Osteoblast (primary cell): Measurements from ENCODE around the gene CARD11. TPM values are rescaled to one million over a fixed set of nuclear protein-coding genes. Genes with fewer than 3 reads are reported as not detected.

Experiments
- DNase-seq: peaks from one replicate; pipeline ENCODE4 v3.0.0; 2011; ENCODE audit warnings: low spot score, mixed read lengths; ENCODE audit not compliant: insufficient read length; ENCODE audit errors: missing footprints
- H2AFZ ChIP-seq: 2 replicates; pipeline ENCODE4 v1.6.0; 2011; ENCODE audit warnings: mild to moderate bottlenecking, low read length
- H3K27ac ChIP-seq: 2 replicates; pipeline ENCODE4 v1.5.1; 2011; ENCODE audit warnings: mild to moderate bottlenecking, low read depth, low read length, moderate library complexity
- H3K27me3 ChIP-seq: 2 replicates; pipeline ENCODE4 v1.6.0; 2012; ENCODE audit warnings: mild to moderate bottlenecking, control low read depth, inconsistent platforms, low read length, moderate library complexity; ENCODE audit not compliant: insufficient read depth
- H3K36me3 ChIP-seq: 2 replicates; pipeline ENCODE4 v1.5.1; 2011; ENCODE audit warnings: mild to moderate bottlenecking, low read length, control low read depth, moderate library complexity; ENCODE audit not compliant: insufficient read depth
- H3K4me1 ChIP-seq: 2 replicates; pipeline ENCODE4 v1.5.1; 2011; ENCODE audit warnings: mild to moderate bottlenecking, low read length, control low read depth, moderate library complexity; ENCODE audit not compliant: insufficient read depth
- H3K4me2 ChIP-seq: 2 replicates; pipeline ENCODE4 v1.6.0; 2011; ENCODE audit warnings: mild to moderate bottlenecking, low read length; ENCODE audit not compliant: insufficient read depth
- H3K4me3 ChIP-seq: fragments of 200-600 bp; sonication (generic); 3 replicates; pipeline ENCODE4 v1.5.1; 2012; ENCODE audit warnings: mild to moderate bottlenecking, low read length, inconsistent platforms; ENCODE audit not compliant: insufficient read depth
- H3K79me2 ChIP-seq: 2 replicates; pipeline ENCODE4 v1.6.0; 2012; ENCODE audit warnings: mild to moderate bottlenecking, low read length, control low read depth, inconsistent platforms; ENCODE audit not compliant: insufficient read depth
- H3K9me3 ChIP-seq: 2 replicates; pipeline ENCODE4 v1.5.1; 2011; ENCODE audit warnings: low read depth, low read length, control low read depth
- H4K20me1 ChIP-seq: 2 replicates; pipeline ENCODE4 v1.6.0; 2012; ENCODE audit warnings: mild to moderate bottlenecking, low read length, control low read depth; ENCODE audit not compliant: insufficient read depth
- CTCF ChIP-seq: IDR thresholded peaks from 2 replicates; pipeline ENCODE4 v1.5.1; 2011; ENCODE audit warnings: mild to moderate bottlenecking, low read depth, low read length, moderate library complexity; ENCODE audit errors: extremely low read depth
- total RNA-seq: library from RNA; depleted of rRNA; stranded (reverse); fragments of >200 nt; gene quantifications from 2 replicates; pipeline ENCODE4 v1.2.3, GENCODE V29; 2012

CARD11 gene
- total RNA-seq, 1 donor, result not detected

DNA sequence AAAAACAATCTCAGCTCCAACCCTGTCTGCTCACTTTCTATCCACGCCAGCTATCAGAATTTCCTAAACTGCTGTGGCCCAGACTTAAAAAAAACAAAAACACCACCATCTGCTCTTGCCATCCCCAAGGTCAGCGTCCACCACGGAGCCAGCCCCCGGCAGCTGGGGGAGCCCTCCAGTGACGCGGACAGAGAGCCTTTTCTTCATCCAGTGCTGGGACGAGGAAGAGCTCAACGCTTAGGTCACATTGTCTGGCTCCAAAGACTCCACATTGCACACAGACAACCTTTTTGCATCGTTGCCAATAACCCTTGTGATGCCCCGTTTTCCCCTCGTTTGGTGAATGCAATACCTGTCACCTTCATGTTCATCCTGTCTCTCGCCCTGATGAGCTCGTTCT lies 132.2 kb downstream of the CARD11 start:
- H3K4me3 ChIP-seq, result no peak overlapping the region
- H3K27ac ChIP-seq, result no peak overlapping the region
- no peaks in the 10 kb centered on the region for H3K27me3 ChIP-seq
- no peaks in the 10 kb centered on the region for H3K9me3 ChIP-seq
- H2AFZ ChIP-seq, result no peak overlapping the region
- no peak for DNase-seq
- no peaks in the 10 kb centered on the region for H3K79me2 ChIP-seq
- H3K36me3 ChIP-seq, result no peaks in the 10 kb centered on the region
- H3K4me1 ChIP-seq, result no peaks in the 10 kb centered on the region
- H4K20me1 ChIP-seq, result no peaks in the 10 kb centered on the region
- no peak overlapping the region for H3K4me2 ChIP-seq
- no peak for TF ChIP-seq CTCF

DNA sequence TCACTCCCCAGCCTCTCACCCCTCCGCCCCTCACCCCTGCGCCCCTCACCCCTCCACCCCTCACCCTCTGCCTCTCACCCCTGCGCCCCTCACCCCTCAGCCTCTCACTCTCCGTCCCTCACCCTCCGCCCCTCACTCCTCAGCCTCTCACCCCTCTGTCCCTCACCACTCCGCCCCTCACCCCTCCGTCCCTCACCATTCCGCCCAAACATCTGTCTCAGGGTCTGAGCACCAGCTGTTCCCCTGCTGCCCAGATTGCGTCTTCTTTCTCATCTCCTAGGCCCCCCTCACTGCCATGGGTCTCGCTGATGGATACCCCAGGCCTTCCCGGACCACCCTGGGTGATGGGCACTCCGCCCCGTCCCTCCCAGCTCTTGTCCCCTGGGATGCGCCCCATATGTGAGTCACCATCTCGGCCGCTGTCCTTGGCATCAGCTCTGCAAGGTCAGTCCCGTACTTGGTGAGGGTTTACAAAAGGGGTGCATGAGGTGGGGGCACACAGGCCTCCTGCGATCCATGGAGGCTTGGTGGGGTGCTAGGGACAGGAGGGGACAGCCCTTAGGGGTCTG lies 134.1 kb downstream of the CARD11 start:
- Histone ChIP-seq H3K4me2 (no peak overlapping the region), H2AFZ (no peak overlapping the region), H3K4me1 (no peaks in the 10 kb centered on the region), H3K4me3 (no peak overlapping the region), H4K20me1 (no peaks in the 10 kb centered on the region), H3K27me3 (no peaks in the 10 kb centered on the region), H3K36me3 (no peaks in the 10 kb centered on the region), H3K79me2 (no peaks in the 10 kb centered on the region), H3K27ac (no peak overlapping the region), H3K9me3 (no peaks in the 10 kb centered on the region)
- no peak for TF ChIP-seq CTCF
- DNase-seq, result peak; percentile 78

GRCh38 chr7:2909043-2909442 lies 134.6 kb downstream of the CARD11 start:
- Histone ChIP-seq H3K36me3 (no peaks in the 10 kb centered on the region), H4K20me1 (no peaks in the 10 kb centered on the region), H3K79me2 (no peaks in the 10 kb centered on the region), H3K27me3 (no peaks in the 10 kb centered on the region), H2AFZ (no peak overlapping the region), H3K4me1 (no peaks in the 10 kb centered on the region), H3K4me2 (no peak overlapping the region), H3K4me3 (no peak overlapping the region), H3K9me3 (no peaks in the 10 kb centered on the region), H3K27ac (no peak overlapping the region)
- DNase-seq, result peak; percentile 39
- no peak for TF ChIP-seq CTCF

DNA sequence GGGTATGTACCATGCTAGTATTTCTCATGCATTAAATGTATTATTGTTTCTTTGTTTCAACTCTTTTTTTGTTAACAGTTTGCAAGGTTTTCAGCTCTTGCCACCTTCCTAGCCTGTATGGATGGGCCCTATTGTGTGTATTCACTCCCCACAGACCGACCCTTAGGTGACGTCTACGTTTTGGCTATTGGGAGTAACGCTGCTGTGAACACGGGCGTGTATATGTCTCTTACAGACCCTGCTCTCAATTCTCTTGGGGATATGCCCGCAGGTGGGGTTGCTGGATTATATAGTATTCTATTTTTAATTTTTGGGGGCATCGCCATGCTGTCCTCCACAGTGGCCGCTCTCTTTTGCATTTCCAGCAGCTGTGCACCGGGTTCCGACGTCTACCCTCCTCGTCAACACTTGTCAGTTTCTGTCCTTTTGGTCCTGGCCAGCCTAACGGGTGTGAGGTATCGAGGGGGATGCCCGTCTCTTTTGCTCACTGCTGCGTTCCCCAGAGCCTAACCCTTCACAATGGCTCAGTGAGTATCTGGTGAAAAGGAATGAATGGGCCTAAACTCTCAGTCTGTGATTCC lies 135.5 kb downstream of the CARD11 start:
- Histone ChIP-seq H3K36me3 (no peaks in the 10 kb centered on the region), H3K9me3 (no peaks in the 10 kb centered on the region), H4K20me1 (no peaks in the 10 kb centered on the region), H3K79me2 (no peaks in the 10 kb centered on the region), H2AFZ (no peak overlapping the region), H3K4me2 (no peak overlapping the region), H3K27ac (no peak overlapping the region), H3K4me1 (no peaks in the 10 kb centered on the region), H3K4me3 (no peak overlapping the region), H3K27me3 (no peaks in the 10 kb centered on the region)
- no peak for TF ChIP-seq CTCF
- peak; percentile 74 for DNase-seq
